Progenitor cell of endocrine pancreas (in vitro differentiated cells): ENCODE data around the gene MYCN. TPM values are rescaled to one million over a fixed set of nuclear protein-coding genes. Genes with fewer than 3 reads are reported as not detected.

Experiments used
- DNase-seq: peaks from one replicate; pipeline ENCODE4 v3.0.0; 2021; ENCODE audit warnings: low spot score; ENCODE audit not compliant: unreplicated experiment
- H3K27ac Mint-ChIP-seq: 2 replicates; pipeline ENCODE4 v1.8.0; 2021; ENCODE audit warnings: mild to moderate bottlenecking, moderate library complexity, mixed read lengths
- H3K27me3 Mint-ChIP-seq: 2 replicates; pipeline ENCODE4 v1.8.0; 2021; ENCODE audit warnings: mixed read lengths
- H3K36me3 Mint-ChIP-seq: 2 replicates; pipeline ENCODE4 v1.8.0; 2022; ENCODE audit warnings: mixed read lengths; ENCODE audit not compliant: insufficient read depth
- H3K4me1 Mint-ChIP-seq: 2 replicates; pipeline ENCODE4 v1.8.0; 2021; ENCODE audit warnings: low read depth, mixed read lengths
- H3K4me3 Mint-ChIP-seq: 2 replicates; pipeline ENCODE4 v1.8.0; 2021; ENCODE audit warnings: low read depth, mild to moderate bottlenecking, moderate library complexity, mixed read lengths
- H3K9me3 Mint-ChIP-seq: 2 replicates; pipeline ENCODE4 v1.8.0; 2021; ENCODE audit warnings: low read depth, mixed read lengths
- total RNA-seq: library from RNA; stranded (reverse); gene quantifications from 2 replicates; pipeline ENCODE4 v1.2.1, GENCODE V29; 2021
- TF ChIP-seq, protein P1 (sequence below): fragments of 200-600 bp; sonication (generic); IDR thresholded peaks from one replicate; pipeline ENCODE4 v1.5.0; 2021; ENCODE audit warnings: antibody characterized with exemption, mild to moderate bottlenecking; ENCODE audit not compliant: unreplicated experiment

Gene MYCN
- total RNA-seq, 1 donor from 2014 or later = 15.5 TPM

DNA sequence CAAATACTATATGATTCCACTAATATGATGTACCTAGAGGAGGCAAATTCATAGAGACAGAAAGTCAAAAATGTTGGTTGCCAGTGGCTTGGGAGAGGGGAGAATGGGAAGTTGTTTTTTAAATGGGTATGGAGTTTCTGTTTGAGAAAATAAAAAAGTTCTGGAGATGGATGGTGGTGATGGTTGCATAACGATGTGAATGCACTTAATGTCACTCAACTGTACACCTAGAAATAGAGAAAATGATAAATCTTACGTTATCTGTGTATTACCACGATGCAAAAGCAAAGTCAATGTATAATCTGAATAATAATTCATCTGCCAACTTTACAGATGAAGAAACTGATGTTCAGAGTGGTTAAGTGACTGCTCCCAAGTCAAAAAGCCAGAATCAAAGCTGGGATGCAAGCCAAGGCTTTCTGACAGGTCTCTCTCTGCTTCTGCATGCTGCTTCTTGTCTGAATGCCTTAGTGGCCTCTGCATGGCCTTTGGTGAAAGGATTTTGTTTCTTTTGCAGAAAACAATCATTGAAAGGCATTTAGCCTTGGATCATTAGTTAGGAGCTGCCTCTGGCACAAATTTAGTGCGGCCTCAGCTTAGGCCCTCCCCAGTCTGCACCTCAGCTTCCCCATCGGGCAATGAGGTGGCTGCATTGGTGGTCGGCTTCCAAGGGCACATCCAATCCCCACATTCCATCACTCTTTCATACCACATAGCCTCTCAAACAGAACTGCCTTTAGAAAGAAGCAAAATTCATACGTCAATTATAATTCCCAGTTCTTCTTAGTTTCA is 46.5 kb upstream of the MYCN start:
- no peaks in the 10 kb centered on the region for H3K36me3 Mint-ChIP-seq
- no peak for DNase-seq
- no peak overlapping the region for H3K27ac Mint-ChIP-seq
- H3K4me1 Mint-ChIP-seq = peaks cover 20% of the 10 kb centered on the region
- peaks cover 13% of the 10 kb centered on the region for H3K9me3 Mint-ChIP-seq
- H3K27me3 Mint-ChIP-seq = peaks cover 15% of the 10 kb centered on the region
- no peak overlapping the region for H3K4me3 Mint-ChIP-seq
- TF ChIP-seq, protein P1, sequence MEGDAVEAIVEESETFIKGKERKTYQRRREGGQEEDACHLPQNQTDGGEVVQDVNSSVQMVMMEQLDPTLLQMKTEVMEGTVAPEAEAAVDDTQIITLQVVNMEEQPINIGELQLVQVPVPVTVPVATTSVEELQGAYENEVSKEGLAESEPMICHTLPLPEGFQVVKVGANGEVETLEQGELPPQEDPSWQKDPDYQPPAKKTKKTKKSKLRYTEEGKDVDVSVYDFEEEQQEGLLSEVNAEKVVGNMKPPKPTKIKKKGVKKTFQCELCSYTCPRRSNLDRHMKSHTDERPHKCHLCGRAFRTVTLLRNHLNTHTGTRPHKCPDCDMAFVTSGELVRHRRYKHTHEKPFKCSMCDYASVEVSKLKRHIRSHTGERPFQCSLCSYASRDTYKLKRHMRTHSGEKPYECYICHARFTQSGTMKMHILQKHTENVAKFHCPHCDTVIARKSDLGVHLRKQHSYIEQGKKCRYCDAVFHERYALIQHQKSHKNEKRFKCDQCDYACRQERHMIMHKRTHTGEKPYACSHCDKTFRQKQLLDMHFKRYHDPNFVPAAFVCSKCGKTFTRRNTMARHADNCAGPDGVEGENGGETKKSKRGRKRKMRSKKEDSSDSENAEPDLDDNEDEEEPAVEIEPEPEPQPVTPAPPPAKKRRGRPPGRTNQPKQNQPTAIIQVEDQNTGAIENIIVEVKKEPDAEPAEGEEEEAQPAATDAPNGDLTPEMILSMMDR = no peak

DNA sequence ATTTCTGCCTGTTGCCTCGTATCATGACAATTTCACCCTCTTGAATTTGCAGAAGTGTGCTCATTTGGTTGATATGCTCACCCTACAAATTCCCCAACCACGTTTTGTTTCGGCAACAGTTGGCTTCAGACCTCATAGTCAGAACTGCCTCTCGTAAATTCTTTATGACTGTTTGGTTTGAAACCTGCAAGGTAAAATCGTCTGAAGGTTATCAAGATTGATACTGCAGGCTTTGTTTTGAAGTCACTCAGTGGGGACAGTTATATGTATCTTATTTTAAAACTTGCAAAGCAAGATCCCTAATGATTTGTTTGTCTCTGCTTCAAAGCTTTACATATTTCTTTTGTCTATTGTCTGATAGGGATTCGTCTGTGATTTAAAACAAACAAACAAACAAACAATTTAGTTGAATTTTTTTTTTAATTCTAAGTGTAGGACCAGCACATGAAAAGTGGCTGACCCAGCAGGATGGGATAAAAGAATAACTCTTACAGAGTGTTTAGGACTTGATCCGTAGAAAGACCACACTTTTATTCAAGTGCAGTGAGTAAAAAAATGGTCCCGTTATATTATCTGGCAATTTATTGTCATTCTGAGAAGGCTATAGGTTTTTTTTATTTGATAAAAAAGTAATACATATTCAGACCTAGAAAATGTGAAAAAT is 45.7 kb upstream of the MYCN start:
- peaks cover 15% of the 10 kb centered on the region for H3K27me3 Mint-ChIP-seq
- TF ChIP-seq, protein P1 = no peak
- H3K4me1 Mint-ChIP-seq = peaks cover 18% of the 10 kb centered on the region
- no peak overlapping the region for H3K4me3 Mint-ChIP-seq
- no peak overlapping the region for H3K27ac Mint-ChIP-seq
- H3K36me3 Mint-ChIP-seq = no peaks in the 10 kb centered on the region
- no peak for DNase-seq
- H3K9me3 Mint-ChIP-seq = peaks cover 13% of the 10 kb centered on the region

DNA sequence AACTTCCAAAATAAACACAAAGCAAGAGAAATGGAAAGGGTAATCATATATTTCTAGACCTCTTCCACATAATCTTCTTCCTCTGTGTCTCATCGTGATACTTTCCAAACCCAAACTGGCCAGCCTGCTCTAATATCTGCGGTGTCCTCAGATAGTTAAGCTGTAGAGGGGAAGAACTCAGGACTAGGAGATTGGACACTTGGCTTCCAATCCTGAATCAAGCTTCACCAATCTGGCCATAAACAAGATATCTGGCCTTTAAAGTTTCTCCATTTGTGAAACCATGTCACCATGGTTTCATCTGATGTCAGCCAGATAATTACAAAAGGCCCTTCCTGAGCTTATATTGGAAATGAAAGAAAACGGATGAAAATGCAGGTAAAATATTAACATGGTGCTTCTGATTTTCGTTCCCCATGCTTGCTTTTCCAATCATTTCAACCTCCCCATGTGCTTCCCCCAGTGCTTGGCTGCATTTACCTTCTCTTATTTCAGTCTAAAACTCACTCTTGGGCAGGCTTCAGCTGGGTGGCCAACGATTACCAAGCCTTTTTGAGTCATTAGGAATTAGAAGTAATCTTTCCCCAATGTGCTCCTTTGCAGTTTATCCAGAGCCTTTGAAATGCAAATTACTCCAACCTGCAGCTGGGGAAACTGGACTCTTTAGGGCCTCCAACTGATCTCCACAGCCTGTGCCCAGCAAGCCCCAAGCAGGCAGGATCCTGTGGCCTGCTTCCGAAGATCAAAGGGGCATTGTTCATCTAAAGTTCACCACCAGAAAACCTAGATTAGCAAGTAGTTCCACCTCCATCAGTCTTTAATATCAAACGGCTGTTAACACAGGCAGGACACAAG is 44.5 kb upstream of the MYCN start:
- no peak for DNase-seq
- H3K27ac Mint-ChIP-seq = no peak overlapping the region
- H3K4me1 Mint-ChIP-seq = peaks cover 16% of the 10 kb centered on the region
- H3K4me3 Mint-ChIP-seq = no peak overlapping the region
- no peaks in the 10 kb centered on the region for H3K36me3 Mint-ChIP-seq
- TF ChIP-seq, protein P1 = no peak
- peaks cover 10% of the 10 kb centered on the region for H3K27me3 Mint-ChIP-seq
- peaks cover 13% of the 10 kb centered on the region for H3K9me3 Mint-ChIP-seq

DNA sequence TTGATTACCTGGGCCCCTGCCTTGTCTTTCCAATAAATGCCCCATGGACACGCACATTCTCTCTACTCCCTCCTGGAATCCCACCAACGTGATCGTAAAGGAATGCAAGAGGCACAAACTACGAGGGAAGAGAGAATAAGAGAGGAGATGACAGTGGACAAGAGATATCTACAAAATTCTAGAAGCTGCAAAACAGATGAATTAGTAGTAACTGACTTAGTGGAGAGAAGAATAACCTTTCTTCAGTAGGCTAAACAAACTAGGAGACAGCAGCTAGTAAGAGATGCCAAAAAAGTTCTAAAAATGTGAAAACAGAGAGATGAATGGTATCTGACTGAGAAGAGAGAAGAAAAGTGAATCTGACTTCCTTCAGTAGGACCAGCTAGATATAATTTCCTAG is 43.5 kb upstream of the MYCN start:
- Mint-ChIP-seq H3K27me3 (peaks cover 7% of the 10 kb centered on the region), H3K9me3 (peaks cover 13% of the 10 kb centered on the region), H3K27ac (no peak overlapping the region), H3K36me3 (no peaks in the 10 kb centered on the region), H3K4me1 (peaks cover 10% of the 10 kb centered on the region), H3K4me3 (no peak overlapping the region)
- no peak for DNase-seq
- TF ChIP-seq, protein P1 = no peak

DNA sequence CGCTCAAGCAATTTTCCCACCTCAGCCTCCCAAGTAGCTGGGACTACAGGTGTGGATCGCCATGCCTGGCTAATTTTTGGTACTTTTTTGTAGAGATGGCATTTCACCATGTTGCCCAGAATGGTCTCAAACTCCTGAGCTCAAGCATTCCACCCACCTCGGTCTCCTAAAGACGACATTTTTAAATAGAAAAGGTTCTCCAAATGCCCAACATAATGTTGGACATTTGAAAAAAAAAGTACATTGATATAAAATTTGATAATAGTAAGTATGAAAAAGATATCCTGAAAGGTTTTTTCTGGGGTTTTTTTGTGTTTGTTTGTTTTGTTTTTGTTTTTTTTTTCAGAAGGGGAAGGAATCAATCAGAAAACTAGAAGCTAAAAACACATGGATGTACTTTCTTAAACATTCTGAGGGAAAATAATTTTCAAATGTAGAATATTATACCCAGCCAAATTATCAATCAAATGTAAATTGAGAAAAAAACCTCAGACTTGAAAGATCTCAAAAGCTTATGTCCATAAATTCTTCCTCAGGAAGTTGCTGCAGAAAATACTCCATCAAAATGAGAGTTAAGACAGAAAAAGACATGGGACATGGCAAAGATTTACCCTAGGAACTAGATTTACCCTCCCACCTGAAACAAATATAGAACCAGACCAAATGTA is 42.8 kb upstream of the MYCN start:
- DNase-seq = no peak
- H3K27me3 Mint-ChIP-seq = peaks cover under 1% of the 10 kb centered on the region
- H3K9me3 Mint-ChIP-seq = peaks cover 13% of the 10 kb centered on the region
- H3K36me3 Mint-ChIP-seq = no peaks in the 10 kb centered on the region
- no peak overlapping the region for H3K27ac Mint-ChIP-seq
- TF ChIP-seq, protein P1 = no peak
- H3K4me1 Mint-ChIP-seq = peaks cover 10% of the 10 kb centered on the region
- no peak overlapping the region for H3K4me3 Mint-ChIP-seq
